SK-N-SH treated with all-trans-retinoic acid at 6 μM for 48 hours (cell line): Measurements from ENCODE around the gene PRSS53.

Experiments used
- ATAC-seq: fragments of 200-7000 bp; cut with Tn5 transposase; 3 replicates; pipeline ENCODE4 v1.9.1; 2020; ENCODE audit warnings: mild to moderate bottlenecking, moderate library complexity
- ARNTL ChIP-seq: fragments of 450-650 bp; formaldehyde crosslinking; IDR thresholded peaks from 2 replicates; pipeline ENCODE4 v1.5.0; 2020; ENCODE audit warnings: low read depth, mild to moderate bottlenecking, moderate library complexity, borderline replicate concordance
- BACH2 ChIP-seq: fragments of 250-450 bp; sonication (Bioruptor Pico); IDR thresholded peaks from 2 replicates; pipeline ENCODE4 v1.9.0; 2021; ENCODE audit warnings: mild to moderate bottlenecking, borderline replicate concordance
- CSDC2 ChIP-seq: fragments of 250-450 bp; sonication (Bioruptor Pico); IDR thresholded peaks from 2 replicates; pipeline ENCODE4 v1.5.0; 2020; ENCODE audit warnings: mild to moderate bottlenecking, moderate library complexity
- ESRRG ChIP-seq: fragments of 250-450 bp; sonication (Bioruptor Pico); IDR thresholded peaks from 2 replicates; pipeline ENCODE4 v1.6.1; 2021; ENCODE audit warnings: mild to moderate bottlenecking
- ISL1 ChIP-seq: fragments of 250-450 bp; sonication (Bioruptor Pico); IDR thresholded peaks from 2 replicates; pipeline ENCODE4 v2.1.2; 2022; ENCODE audit warnings: mild to moderate bottlenecking, moderate library complexity
- OSR1 ChIP-seq: fragments of 250-450 bp; sonication (Bioruptor Pico); IDR thresholded peaks from 2 replicates; pipeline ENCODE4 v1.8.0; 2022; ENCODE audit warnings: moderate library complexity, mild to moderate bottlenecking, inconsistent platforms
- PPARA ChIP-seq: fragments of 250-450 bp; sonication (Bioruptor Pico); IDR thresholded peaks from 2 replicates; pipeline ENCODE4 v1.5.0; 2020; ENCODE audit warnings: mild to moderate bottlenecking, borderline replicate concordance
- RARB ChIP-seq: fragments of 250-450 bp; sonication (Bioruptor Pico); IDR thresholded peaks from 2 replicates; pipeline ENCODE4 v1.8.0; 2021; ENCODE audit warnings: mild to moderate bottlenecking, moderate library complexity
- SNAI2 ChIP-seq: fragments of 250-450 bp; sonication (Bioruptor Pico); IDR thresholded peaks from 2 replicates; pipeline ENCODE4 v1.5.0; 2020; ENCODE audit warnings: mild to moderate bottlenecking, moderate library complexity
- TCF4 ChIP-seq: fragments of 250-450 bp; sonication (Bioruptor Pico); IDR thresholded peaks from 2 replicates; pipeline ENCODE4 v1.8.0; 2021; ENCODE audit warnings: mild to moderate bottlenecking, moderate library complexity, borderline replicate concordance
- TOX ChIP-seq: fragments of 250-450 bp; sonication (Bioruptor Pico); IDR thresholded peaks from 2 replicates; pipeline ENCODE4 v1.8.0; 2021; ENCODE audit warnings: mild to moderate bottlenecking, moderate library complexity, borderline replicate concordance
- ZC3H10 ChIP-seq: fragments of 250-450 bp; sonication (Bioruptor Pico); IDR thresholded peaks from 2 replicates; pipeline ENCODE4 v1.5.1; 2021; ENCODE audit warnings: mild to moderate bottlenecking, moderate library complexity
- ZFP3 ChIP-seq: fragments of 250-450 bp; sonication (Bioruptor Pico); IDR thresholded peaks from 2 replicates; pipeline ENCODE4 v1.5.0; 2020; ENCODE audit warnings: mild to moderate bottlenecking, moderate library complexity
- ZFP30 ChIP-seq: fragments of 450-650 bp; formaldehyde crosslinking; IDR thresholded peaks from 2 replicates; pipeline ENCODE4 v1.5.0; 2022; ENCODE audit warnings: mild to moderate bottlenecking, moderate library complexity
- ZNF565 ChIP-seq: fragments of 450-650 bp; formaldehyde crosslinking; conservative IDR thresholded peaks from 2 replicates; pipeline ENCODE4 v1.5.0; 2020; ENCODE audit warnings: low read depth, mild to moderate bottlenecking, moderate library complexity
- ZNF70 ChIP-seq: fragments of 450-650 bp; formaldehyde crosslinking; IDR thresholded peaks from 2 replicates; pipeline ENCODE4 v1.5.0; 2020; ENCODE audit warnings: mild to moderate bottlenecking, moderate library complexity
- ZNF8 ChIP-seq: fragments of 450-650 bp; formaldehyde crosslinking; IDR thresholded peaks from 2 replicates; pipeline ENCODE4 v1.5.0; 2020; ENCODE audit warnings: mild to moderate bottlenecking, moderate library complexity
- TF ChIP-seq, protein P1 (sequence below): fragments of 250-450 bp; sonication (Bioruptor Pico); IDR thresholded peaks from 2 replicates; pipeline ENCODE4 v1.8.0; 2020; ENCODE audit warnings: mild to moderate bottlenecking, moderate library complexity, borderline replicate concordance
- TF ChIP-seq, protein P2 (sequence below): fragments of 250-450 bp; sonication (Bioruptor Pico); IDR thresholded peaks from 2 replicates; pipeline ENCODE4 v1.5.1; 2020; ENCODE audit warnings: low read depth, mild to moderate bottlenecking, moderate library complexity
- TF ChIP-seq, protein P3 (sequence below): fragments of 250-450 bp; sonication (Bioruptor Pico); IDR thresholded peaks from 2 replicates; pipeline ENCODE4 v1.8.0; 2021; ENCODE audit warnings: low read depth, mild to moderate bottlenecking, moderate library complexity, borderline replicate concordance
- TF ChIP-seq, protein P4 (sequence below): fragments of 250-450 bp; sonication (Bioruptor Pico); IDR thresholded peaks from 2 replicates; pipeline ENCODE4 v1.5.1; 2021; ENCODE audit warnings: mild to moderate bottlenecking, moderate library complexity
- TF ChIP-seq, protein P5 (sequence below): fragments of 250-450 bp; sonication (Bioruptor Pico); IDR thresholded peaks from 2 replicates; pipeline ENCODE4 v1.5.0; 2020; ENCODE audit warnings: mild to moderate bottlenecking, moderate library complexity

PRSS53 gene

DNA sequence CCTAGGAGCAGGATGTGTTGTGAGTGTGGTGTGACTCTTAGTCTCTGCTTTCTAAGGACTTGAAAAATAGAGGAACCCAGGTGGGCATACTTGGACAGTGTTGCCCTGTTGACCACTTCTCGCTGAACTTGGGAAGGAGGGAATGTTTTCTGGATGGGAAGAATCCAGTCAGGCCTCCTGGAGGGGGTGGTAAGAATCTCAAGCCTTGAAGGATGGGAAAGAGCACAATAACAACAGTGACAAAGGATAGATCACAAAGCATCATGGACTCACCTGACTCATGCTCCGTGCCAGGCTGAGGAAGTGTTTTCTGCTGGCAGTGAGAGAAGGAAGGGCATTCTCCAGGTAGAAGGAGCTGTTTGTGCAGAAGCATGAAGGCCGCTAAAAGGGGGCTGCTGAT, 37.1 kb upstream of the PRSS53 start:
- no peak; the same call in 2 of the 3 replicates for ATAC-seq
- TF ChIP-seq RARB (CRISPR knock-in tag) (no peak), ZNF8 (no peak), ZFP30 (CRISPR knock-in tag) (no peak), PPARA (CRISPR knock-in tag) (no peak), TOX (CRISPR knock-in tag) (no peak), TCF4 (CRISPR knock-in tag) (no peak), BACH2 (no peak), ZFP3 (CRISPR knock-in tag) (no peak), CSDC2 (CRISPR knock-in tag) (no peak), ZC3H10 (CRISPR knock-in tag) (no peak), ESRRG (CRISPR knock-in tag) (no peak), ZNF565 (CRISPR knock-in tag) (no peak), ISL1 (CRISPR knock-in tag) (no peak), OSR1 (CRISPR knock-in tag) (no peak), ZNF70 (CRISPR knock-in tag) (no peak)
- TF ChIP-seq, protein P1, sequence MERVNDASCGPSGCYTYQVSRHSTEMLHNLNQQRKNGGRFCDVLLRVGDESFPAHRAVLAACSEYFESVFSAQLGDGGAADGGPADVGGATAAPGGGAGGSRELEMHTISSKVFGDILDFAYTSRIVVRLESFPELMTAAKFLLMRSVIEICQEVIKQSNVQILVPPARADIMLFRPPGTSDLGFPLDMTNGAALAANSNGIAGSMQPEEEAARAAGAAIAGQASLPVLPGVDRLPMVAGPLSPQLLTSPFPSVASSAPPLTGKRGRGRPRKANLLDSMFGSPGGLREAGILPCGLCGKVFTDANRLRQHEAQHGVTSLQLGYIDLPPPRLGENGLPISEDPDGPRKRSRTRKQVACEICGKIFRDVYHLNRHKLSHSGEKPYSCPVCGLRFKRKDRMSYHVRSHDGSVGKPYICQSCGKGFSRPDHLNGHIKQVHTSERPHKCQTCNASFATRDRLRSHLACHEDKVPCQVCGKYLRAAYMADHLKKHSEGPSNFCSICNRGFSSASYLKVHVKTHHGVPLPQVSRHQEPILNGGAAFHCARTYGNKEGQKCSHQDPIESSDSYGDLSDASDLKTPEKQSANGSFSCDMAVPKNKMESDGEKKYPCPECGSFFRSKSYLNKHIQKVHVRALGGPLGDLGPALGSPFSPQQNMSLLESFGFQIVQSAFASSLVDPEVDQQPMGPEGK, result no peak
- TF ChIP-seq, protein P2, sequence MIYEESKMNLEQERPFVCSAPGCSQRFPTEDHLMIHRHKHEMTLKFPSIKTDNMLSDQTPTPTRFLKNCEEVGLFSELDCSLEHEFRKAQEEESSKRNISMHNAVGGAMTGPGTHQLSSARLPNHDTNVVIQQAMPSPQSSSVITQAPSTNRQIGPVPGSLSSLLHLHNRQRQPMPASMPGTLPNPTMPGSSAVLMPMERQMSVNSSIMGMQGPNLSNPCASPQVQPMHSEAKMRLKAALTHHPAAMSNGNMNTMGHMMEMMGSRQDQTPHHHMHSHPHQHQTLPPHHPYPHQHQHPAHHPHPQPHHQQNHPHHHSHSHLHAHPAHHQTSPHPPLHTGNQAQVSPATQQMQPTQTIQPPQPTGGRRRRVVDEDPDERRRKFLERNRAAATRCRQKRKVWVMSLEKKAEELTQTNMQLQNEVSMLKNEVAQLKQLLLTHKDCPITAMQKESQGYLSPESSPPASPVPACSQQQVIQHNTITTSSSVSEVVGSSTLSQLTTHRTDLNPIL (CRISPR knock-in tag), result no peak
- TF ChIP-seq, protein P3, sequence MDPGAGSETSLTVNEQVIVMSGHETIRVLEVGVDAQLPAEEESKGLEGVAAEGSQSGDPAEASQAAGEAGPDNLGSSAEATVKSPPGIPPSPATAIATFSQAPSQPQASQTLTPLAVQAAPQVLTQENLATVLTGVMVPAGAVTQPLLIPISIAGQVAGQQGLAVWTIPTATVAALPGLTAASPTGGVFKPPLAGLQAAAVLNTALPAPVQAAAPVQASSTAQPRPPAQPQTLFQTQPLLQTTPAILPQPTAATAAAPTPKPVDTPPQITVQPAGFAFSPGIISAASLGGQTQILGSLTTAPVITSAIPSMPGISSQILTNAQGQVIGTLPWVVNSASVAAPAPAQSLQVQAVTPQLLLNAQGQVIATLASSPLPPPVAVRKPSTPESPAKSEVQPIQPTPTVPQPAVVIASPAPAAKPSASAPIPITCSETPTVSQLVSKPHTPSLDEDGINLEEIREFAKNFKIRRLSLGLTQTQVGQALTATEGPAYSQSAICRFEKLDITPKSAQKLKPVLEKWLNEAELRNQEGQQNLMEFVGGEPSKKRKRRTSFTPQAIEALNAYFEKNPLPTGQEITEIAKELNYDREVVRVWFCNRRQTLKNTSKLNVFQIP (CRISPR knock-in tag), result no peak

DNA sequence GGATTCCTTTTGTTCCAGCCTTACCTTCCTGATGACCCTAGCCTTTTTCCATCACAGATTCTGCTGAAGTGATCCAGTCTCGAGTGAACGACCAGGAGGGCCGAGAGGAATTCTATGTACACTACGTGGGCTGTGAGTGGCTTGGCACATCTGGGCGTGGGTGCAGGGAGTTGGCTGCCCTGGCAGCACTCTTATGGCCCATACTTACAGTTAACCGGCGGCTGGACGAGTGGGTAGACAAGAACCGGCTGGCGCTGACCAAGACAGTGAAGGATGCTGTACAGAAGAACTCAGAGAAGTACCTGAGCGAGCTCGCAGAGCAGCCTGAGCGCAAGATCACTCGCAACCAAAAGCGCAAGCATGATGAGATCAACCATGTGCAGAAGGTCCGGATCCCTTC, 31.4 kb upstream of the PRSS53 start:
- TF ChIP-seq, protein P4, sequence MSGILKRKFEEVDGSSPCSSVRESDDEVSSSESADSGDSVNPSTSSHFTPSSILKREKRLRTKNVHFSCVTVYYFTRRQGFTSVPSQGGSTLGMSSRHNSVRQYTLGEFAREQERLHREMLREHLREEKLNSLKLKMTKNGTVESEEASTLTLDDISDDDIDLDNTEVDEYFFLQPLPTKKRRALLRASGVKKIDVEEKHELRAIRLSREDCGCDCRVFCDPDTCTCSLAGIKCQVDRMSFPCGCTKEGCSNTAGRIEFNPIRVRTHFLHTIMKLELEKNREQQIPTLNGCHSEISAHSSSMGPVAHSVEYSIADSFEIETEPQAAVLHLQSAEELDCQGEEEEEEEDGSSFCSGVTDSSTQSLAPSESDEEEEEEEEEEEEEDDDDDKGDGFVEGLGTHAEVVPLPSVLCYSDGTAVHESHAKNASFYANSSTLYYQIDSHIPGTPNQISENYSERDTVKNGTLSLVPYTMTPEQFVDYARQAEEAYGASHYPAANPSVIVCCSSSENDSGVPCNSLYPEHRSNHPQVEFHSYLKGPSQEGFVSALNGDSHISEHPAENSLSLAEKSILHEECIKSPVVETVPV (CRISPR knock-in tag), result no peak
- TF ChIP-seq SNAI2 (CRISPR knock-in tag) (no peak), ZFP30 (CRISPR knock-in tag) (no peak), RARB (CRISPR knock-in tag) (no peak), ZFP3 (CRISPR knock-in tag) (no peak), ZNF565 (CRISPR knock-in tag) (no peak), TOX (CRISPR knock-in tag) (no peak), TCF4 (CRISPR knock-in tag) (no peak), ISL1 (CRISPR knock-in tag) (no peak), ZNF70 (CRISPR knock-in tag) (no peak), ESRRG (CRISPR knock-in tag) (no peak), ARNTL (CRISPR knock-in tag) (no peak), PPARA (CRISPR knock-in tag) (no peak), BACH2 (no peak), CSDC2 (CRISPR knock-in tag) (no peak)
- TF ChIP-seq, protein P2 (CRISPR knock-in tag), result no peak
- TF ChIP-seq, protein P1, result no peak
- TF ChIP-seq, protein P3 (CRISPR knock-in tag), result no peak
- TF ChIP-seq, protein P5, sequence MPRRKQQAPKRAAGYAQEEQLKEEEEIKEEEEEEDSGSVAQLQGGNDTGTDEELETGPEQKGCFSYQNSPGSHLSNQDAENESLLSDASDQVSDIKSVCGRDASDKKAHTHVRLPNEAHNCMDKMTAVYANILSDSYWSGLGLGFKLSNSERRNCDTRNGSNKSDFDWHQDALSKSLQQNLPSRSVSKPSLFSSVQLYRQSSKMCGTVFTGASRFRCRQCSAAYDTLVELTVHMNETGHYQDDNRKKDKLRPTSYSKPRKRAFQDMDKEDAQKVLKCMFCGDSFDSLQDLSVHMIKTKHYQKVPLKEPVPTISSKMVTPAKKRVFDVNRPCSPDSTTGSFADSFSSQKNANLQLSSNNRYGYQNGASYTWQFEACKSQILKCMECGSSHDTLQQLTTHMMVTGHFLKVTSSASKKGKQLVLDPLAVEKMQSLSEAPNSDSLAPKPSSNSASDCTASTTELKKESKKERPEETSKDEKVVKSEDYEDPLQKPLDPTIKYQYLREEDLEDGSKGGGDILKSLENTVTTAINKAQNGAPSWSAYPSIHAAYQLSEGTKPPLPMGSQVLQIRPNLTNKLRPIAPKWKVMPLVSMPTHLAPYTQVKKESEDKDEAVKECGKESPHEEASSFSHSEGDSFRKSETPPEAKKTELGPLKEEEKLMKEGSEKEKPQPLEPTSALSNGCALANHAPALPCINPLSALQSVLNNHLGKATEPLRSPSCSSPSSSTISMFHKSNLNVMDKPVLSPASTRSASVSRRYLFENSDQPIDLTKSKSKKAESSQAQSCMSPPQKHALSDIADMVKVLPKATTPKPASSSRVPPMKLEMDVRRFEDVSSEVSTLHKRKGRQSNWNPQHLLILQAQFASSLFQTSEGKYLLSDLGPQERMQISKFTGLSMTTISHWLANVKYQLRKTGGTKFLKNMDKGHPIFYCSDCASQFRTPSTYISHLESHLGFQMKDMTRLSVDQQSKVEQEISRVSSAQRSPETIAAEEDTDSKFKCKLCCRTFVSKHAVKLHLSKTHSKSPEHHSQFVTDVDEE (CRISPR knock-in tag), result no peak
- no peak for ATAC-seq
